IPS-18a (cell line): ENCODE results near the gene DDX25.

ENCODE experiments used
- H3K27ac ChIP-seq: one replicate; pipeline ENCODE4 v1.5.1; 2013; ENCODE audit warnings: low read length
- H3K27me3 ChIP-seq: one replicate; pipeline ENCODE4 v1.6.1; 2013; ENCODE audit warnings: mild to moderate bottlenecking, low read length; ENCODE audit not compliant: control insufficient read depth, insufficient read depth
- H3K36me3 ChIP-seq: one replicate; pipeline ENCODE4 v1.6.1; 2013; ENCODE audit warnings: low read depth, low read length; ENCODE audit not compliant: control insufficient read depth
- H3K4me1 ChIP-seq: one replicate; pipeline ENCODE4 v1.6.1; 2013; ENCODE audit warnings: low read depth, low read length; ENCODE audit not compliant: control insufficient read depth
- H3K4me3 ChIP-seq: one replicate; pipeline ENCODE4 v1.5.1; 2013; ENCODE audit warnings: low read length
- H3K9ac ChIP-seq: one replicate; pipeline ENCODE4 v1.6.1; 2013; ENCODE audit warnings: mild to moderate bottlenecking, low read length, moderate library complexity
- H3K9me3 ChIP-seq: one replicate; pipeline ENCODE4 v1.6.1; 2013; ENCODE audit warnings: low read depth, low read length; ENCODE audit not compliant: control insufficient read depth

Gene DDX25

DNA sequence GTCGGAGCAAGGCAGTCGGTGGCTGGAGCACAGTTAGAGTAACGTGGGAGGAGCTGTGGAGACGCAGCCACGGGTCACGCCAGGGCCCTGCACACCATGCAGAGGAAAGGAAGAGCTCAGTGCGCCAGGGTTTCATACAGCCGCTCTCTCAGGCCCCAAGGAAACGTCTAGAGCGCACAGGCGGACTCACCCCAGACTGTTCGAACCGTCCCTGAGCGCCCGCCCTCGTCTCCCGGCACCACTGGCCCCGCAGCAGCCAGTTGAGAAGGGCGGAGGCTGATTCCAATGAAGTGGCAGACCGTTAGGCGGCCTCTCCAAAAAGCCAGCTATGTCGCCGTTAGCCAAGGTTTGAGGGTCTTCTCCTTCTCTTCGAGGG lies 17.3 kb upstream of the DDX25 start:
- Histone ChIP-seq H3K9me3 (no peaks in the 10 kb centered on the region), H3K4me3 (peak overlapping the region; percentile 81), H3K27me3 (no peaks in the 10 kb centered on the region), H3K9ac (no peak overlapping the region), H3K4me1 (no peaks in the 10 kb centered on the region), H3K36me3 (peaks cover 7% of the 10 kb centered on the region), H3K27ac (no peak overlapping the region)

DNA sequence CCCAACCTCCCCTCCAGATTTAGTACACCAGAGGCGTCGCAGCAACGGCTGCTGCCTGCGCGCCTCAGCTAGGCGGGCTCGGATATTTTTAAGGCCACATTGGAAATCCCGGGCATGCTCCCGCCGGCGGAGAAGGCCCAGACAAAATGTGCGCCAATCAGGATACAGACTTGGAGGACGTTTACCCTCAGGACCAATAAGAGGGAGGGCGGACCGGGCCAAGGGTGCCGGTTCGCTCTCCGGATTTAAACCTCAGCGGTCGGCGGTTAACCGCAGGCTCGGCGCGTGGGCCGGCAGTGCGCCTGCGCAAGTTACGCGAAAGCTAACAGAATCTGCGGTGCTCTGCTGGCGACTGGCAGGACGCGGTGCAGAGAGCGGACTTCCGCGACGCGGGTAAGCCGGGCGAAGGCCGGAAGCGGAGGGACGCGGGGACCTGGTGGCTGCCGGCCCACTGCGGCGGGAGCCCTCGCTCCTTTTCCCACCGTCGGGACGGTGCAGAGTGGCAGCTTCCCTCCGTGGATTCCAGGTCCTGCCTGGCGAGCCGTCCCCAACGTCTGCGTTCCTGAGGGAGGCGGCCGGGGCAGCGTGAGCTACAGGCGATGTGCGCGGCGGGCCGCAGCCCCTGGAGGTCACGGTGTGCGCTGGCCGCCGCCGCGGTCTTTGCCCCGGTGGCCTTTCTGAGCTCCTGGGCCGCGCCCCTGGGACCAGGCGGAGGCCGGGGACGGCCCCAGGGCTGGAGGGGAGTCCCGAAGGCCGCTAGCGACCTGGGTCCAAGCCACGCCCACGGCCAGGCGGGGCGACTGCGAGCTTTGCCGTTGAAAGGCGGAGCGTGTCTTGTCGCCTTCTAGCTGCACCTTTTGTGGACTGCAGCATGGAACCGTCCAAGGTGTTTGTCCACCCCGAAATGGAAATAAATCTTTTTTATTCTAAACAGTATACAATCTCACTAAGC lies 16.7 kb upstream of the DDX25 start, which contains the start of gene HYLS1:
HYLS1 (plus strand) TSS at position 296 of the 952 bp plus-strand sequence. CDS start 11,701 bp downstream, outside the sequence.
- H3K27ac ChIP-seq: no peak within 1 kb of the TSS
- H3K27me3 ChIP-seq: no peaks in the 10 kb centered on the region
- H3K36me3 ChIP-seq: peaks cover 13% of the 10 kb centered on the region
- H3K9ac ChIP-seq: peak within 1 kb of the TSS; percentile 82
- peak within 1 kb of the TSS; percentile 81 for H3K4me3 ChIP-seq
- no peaks in the 10 kb centered on the region for H3K9me3 ChIP-seq
- H3K4me1 ChIP-seq: no peaks in the 10 kb centered on the region

DNA sequence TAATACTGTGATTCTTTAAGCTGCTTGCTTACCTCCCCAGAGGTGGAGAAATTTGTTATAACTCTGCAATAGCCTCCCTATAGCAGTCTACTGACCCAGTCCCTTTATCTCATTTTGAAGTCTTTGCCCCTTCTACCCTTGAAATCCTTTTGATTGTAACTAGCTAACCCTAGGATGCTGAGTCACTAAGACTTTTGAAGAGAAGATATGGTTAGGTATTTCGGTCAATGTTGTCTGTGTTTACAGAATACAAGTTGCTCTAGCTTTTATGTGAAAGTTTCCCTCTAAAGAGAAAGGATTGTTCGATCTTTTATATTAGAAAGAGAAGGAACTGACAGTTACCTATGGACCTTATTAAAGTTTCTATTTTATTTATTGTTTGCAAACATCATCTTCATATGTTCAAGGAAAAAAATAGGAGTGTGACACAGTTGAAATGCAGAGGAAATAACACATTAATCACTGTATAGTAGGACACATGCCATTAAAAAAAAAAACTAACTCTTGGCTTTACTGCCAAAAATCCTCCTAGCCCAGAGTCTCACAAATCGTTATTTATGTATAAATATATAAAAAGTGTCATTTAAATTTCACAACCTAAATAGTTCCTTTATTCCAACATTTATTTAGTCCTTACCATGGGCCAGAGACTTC lies 13.7 kb upstream of the DDX25 start:
- Histone ChIP-seq H3K27me3 (no peaks in the 10 kb centered on the region), H3K4me1 (no peaks in the 10 kb centered on the region), H3K4me3 (no peak overlapping the region), H3K9me3 (no peaks in the 10 kb centered on the region), H3K36me3 (peaks cover 39% of the 10 kb centered on the region), H3K27ac (no peak overlapping the region), H3K9ac (no peak overlapping the region)

DNA sequence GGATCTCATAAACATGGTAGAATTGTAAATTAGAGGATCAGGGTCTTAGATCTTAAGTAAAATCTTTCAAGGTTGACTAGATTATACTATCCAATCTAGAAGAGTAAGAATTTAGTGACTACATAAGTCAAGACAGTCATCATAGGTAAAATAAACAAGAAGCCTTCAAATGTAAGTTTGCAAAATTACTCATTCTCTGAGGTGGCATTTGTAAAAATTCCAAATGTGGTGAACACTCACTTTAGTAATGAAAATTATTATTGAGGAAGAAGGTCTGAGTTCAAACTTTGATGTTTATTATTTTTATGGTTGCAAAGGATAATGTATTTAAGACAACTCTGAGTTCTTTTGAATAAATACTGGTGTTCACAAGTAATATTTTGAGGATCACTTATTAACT lies 12.2 kb upstream of the DDX25 start:
- Histone ChIP-seq H3K27me3 (no peaks in the 10 kb centered on the region), H3K27ac (no peak overlapping the region), H3K9ac (no peak overlapping the region), H3K4me1 (no peaks in the 10 kb centered on the region), H3K4me3 (no peak overlapping the region), H3K9me3 (no peaks in the 10 kb centered on the region), H3K36me3 (peaks cover 43% of the 10 kb centered on the region)

DNA sequence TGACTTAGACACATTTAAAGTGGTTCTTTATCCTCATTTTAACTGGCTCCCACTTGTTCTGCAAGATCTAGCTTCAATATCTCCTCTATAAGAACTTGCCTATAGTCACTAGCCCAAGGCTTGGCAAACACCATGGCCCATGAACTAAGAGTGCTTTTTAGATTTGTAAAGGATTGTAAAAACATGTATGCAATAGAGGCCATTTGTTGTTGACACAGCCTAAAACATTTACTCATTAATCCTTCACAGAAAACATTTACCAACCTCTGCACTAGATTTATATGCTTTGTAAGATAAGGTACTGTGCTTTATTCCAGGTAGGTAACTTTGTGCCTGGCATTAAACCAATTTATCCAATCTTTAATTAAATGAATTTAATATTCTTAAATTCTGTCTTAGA lies 11.3 kb upstream of the DDX25 start:
- H3K9me3 ChIP-seq: no peaks in the 10 kb centered on the region
- peaks cover 43% of the 10 kb centered on the region for H3K36me3 ChIP-seq
- H3K27me3 ChIP-seq: no peaks in the 10 kb centered on the region
- no peaks in the 10 kb centered on the region for H3K4me1 ChIP-seq
- H3K9ac ChIP-seq: no peak overlapping the region
- H3K4me3 ChIP-seq: no peak overlapping the region
- H3K27ac ChIP-seq: no peak overlapping the region

DNA sequence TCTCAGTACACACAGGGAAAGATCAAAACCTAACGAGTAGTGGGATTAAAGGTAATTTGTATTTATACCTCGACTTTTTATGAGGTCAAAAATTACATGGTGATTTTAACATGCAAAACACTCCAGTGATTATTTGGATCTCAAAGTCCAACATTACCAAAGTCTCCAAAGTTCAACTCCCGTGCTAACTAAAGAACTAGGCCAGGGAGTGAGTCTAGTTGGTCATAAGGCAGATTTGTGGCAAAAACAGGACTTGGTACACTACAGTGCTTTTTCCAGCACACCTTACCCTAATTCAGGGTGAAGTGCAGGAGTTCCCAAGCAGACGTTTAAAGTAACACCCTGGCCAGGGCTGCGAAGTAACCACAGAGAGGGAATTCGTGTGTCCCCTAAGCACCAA lies 2.4 kb upstream of the DDX25 start:
- Histone ChIP-seq H3K27ac (no peak overlapping the region), H3K4me3 (peak overlapping the region; percentile 16), H3K27me3 (peaks cover 17% of the 10 kb centered on the region), H3K9me3 (no peaks in the 10 kb centered on the region), H3K9ac (no peak overlapping the region), H3K4me1 (no peaks in the 10 kb centered on the region), H3K36me3 (peaks cover 18% of the 10 kb centered on the region)

DNA sequence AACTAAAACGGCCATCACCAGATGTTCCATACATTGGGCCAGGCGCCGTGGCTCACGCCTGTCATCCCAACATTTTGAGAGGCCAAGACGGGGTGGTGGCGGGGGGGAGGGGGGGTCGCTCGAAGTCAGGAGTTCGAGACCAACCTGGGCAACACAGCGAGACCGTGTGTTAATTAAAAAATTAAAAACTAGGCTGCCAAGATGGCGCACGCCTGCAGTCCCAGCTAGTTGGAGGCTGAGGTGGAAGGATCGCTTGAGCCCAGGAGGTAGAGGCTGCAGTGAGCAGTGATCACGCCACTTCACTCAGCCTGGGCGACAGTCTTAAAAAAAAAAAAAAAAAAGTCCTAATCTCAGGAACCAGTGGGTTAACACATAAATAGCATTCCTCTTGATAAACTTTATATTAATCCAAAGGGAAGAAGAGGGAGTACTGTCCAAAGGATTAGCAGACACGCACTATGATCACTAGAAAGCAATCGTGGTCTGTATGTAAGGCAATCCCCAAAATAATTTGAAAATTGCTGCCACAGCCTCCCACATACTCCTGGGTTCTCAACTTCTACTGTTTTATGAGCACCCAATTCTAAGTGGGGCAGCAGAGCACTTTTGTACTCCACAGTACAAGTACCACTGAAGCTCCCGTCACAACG lies 1.9 kb upstream of the DDX25 start:
- peak overlapping the region; percentile 85 for H3K4me3 ChIP-seq
- peak overlapping the region; percentile 62 for H3K9ac ChIP-seq
- peaks cover 17% of the 10 kb centered on the region for H3K27me3 ChIP-seq
- peaks cover 18% of the 10 kb centered on the region for H3K36me3 ChIP-seq
- no peak overlapping the region for H3K27ac ChIP-seq
- no peaks in the 10 kb centered on the region for H3K9me3 ChIP-seq
- H3K4me1 ChIP-seq: no peaks in the 10 kb centered on the region

DNA sequence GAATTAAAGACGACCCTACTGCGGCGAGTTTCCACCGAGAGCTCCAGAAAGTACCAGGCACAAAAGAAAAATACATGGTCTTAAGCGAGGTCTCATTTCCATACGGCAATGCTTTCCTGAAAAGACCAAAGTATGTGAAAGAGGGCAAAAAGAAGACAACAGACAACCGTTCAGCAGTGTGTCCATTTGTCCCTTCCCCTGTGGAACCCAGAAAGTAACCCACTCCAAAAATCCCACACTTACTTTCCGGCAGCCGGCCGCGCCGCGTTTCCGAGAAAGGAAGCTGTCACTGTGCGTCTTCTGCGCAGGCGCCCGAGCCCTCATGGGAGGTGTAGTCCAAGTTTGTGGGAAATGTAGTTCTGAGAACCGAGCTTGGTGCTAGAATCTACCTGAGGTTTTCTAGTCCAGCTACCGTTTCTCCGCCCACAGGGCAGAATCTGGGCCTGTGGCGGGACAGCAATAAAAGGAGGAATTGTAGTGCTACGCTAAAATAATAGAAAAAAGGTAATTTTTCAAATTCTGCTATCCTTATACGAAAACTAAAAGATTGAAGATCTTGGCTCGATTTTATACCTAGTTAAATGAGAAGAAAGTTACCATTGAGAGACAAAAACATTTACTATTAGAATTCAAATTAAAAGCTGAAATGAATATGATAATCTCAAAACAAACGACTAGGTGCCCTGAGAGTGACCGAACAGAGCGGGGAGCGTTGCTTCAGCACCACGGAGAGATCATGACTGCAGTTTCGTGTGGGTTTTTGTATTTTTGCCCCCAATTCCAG lies 1.2 kb upstream of the DDX25 start, which contains the start of gene PUS3:
PUS3 (minus strand) TSS at position 280 of the 784 bp plus-strand sequence. CDS start 6,922 bp downstream, outside the sequence.
- peak within 1 kb of the TSS; percentile 62 for H3K9ac ChIP-seq
- H3K36me3 ChIP-seq: peaks cover 18% of the 10 kb centered on the region
- H3K27me3 ChIP-seq: peaks cover 17% of the 10 kb centered on the region
- H3K4me3 ChIP-seq: peak within 1 kb of the TSS; percentile 85
- H3K4me1 ChIP-seq: no peaks in the 10 kb centered on the region
- H3K9me3 ChIP-seq: no peaks in the 10 kb centered on the region
- no peak within 1 kb of the TSS for H3K27ac ChIP-seq

DNA sequence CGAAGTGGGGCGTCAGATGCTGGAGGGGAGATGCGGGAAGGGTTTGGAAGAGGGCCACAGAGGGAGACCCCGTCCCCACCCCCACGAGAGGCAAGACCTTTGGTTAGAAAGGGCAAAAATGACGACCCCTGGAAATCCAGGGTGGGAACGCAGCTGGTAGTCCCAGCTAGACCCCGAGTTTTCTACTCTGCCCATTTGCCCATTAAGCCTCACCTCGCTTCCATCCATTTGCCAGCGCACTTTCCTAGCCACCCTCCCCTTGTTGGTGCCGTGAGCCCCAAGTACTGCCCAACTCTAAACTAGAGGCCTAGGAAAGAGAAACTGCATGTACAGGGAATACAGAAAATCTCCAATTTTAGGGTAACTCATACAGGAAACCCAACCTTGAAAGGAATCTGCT lies 370 bp downstream of the DDX25 start:
- H3K9me3 ChIP-seq: no peaks in the 10 kb centered on the region

DNA sequence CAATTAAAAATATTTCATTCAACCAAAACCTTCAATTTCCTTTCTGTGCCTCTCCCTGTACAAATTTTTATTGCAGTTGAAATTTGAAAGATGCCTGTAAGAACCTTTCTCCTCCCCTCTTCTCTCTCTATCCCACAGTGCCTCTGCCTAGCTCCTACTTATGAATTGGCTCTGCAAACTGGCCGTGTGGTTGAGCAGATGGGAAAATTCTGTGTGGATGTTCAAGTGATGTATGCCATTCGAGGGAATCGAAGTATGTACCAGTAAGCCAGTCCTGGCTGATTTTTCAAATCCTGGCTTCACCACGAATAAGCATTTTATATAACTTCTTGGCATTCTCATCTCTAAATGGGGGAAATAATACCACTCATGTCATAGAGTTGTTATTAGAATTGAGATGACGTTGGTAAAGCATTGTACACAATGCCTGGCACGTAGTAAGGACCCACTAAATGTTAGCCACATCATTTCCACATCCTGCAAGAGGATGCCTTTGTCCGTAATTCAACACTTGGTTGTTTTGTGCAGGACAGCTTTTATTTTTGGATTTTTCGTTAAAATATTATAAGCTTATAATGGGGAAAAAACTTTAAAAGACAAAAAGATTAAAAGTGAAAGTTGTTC lies 6.0 kb downstream of the DDX25 start:
- Histone ChIP-seq H3K9me3 (no peaks in the 10 kb centered on the region), H3K4me3 (no peak overlapping the region), H3K4me1 (no peaks in the 10 kb centered on the region), H3K27ac (no peak overlapping the region), H3K27me3 (peaks cover 7% of the 10 kb centered on the region), H3K36me3 (no peaks in the 10 kb centered on the region), H3K9ac (no peak overlapping the region)

More for the DNA sequence above, 370 bp downstream of the DDX25 start:
- H3K4me1 ChIP-seq: no peaks in the 10 kb centered on the region
- H3K36me3 ChIP-seq: peaks cover 8% of the 10 kb centered on the region
- H3K27me3 ChIP-seq: peaks cover 17% of the 10 kb centered on the region
- H3K27ac ChIP-seq: no peak overlapping the region
- peak overlapping the region; percentile 85 for H3K4me3 ChIP-seq
- H3K9ac ChIP-seq: no peak overlapping the region
